HG02798 (cell line): ENCODE data around the gene CFAP157.
A peak's percentile ranks its signal among the peaks of the same experiment; 100 is the strongest.

Experiments used
- ATAC-seq: cut with Tn5 transposase; IDR thresholded peaks from one replicate; pipeline ENCODE4 v1.9.1; 2021; ENCODE audit warnings: mild to moderate bottlenecking; ENCODE audit not compliant: unreplicated experiment, poor library complexity

The CFAP157 gene

GRCh38 chr9:127733614-127734013 is 26.8 kb downstream of the CFAP157 start:
- no peak for ATAC-seq

GRCh38 chr9:127734247-127734746 is 27.5 kb downstream of the CFAP157 start:
- ATAC-seq, result no peak

- peak; percentile 89 for ATAC-seq
These were observed 28.1 kb downstream of the CFAP157 start, which contains the start of gene TOR2A for GRCh38 chr9:127734747-127735529. TOR2A (minus strand) TSS chr9:127735294; CDS start chr9:127735270, 24 bp downstream.

- ATAC-seq, result peak; percentile 1
These were observed 28.9 kb downstream of the CFAP157 start for GRCh38 chr9:127735530-127736185.

GRCh38 chr9:127738666-127739065 is 31.9 kb downstream of the CFAP157 start:
- ATAC-seq, result no peak

GRCh38 chr9:127739614-127740330 is 33.0 kb downstream of the CFAP157 start:
- no peak for ATAC-seq

GRCh38 chr9:127741831-127742434 is 35.1 kb downstream of the CFAP157 start:
- ATAC-seq, result no peak

GRCh38 chr9:127742435-127743088 is 35.8 kb downstream of the CFAP157 start:
- ATAC-seq, result no peak

- no peak for ATAC-seq
These were observed 37.8 kb downstream of the CFAP157 start for GRCh38 chr9:127744398-127745110.

- ATAC-seq, result no peak
These were observed 40.3 kb downstream of the CFAP157 start for GRCh38 chr9:127746959-127747569.

GRCh38 chr9:127749090-127749787 is 42.5 kb downstream of the CFAP157 start:
- ATAC-seq, result no peak

GRCh38 chr9:127751269-127752054 is 44.7 kb downstream of the CFAP157 start:
- ATAC-seq, result no peak

- no peak for ATAC-seq
These were observed 46.4 kb downstream of the CFAP157 start for GRCh38 chr9:127753148-127753547.

GRCh38 chr9:127753622-127754021 is 46.8 kb downstream of the CFAP157 start:
- no peak for ATAC-seq

GRCh38 chr9:127754099-127755060 is 47.6 kb downstream of the CFAP157 start:
- no peak for ATAC-seq
